Measurements from ENCODE around the gene CARD14.

CARD14 gene

GRCh38 chr17:80246726-80247125 lies 76.9 kb downstream of the CARD14 start:
- H3K4me3 ChIP-seq (ENCODE audit: low read depth, low read length): no peak overlapping the region
- TF ChIP-seq CTCF (IDR thresholded peaks at IDR 0.05; ENCODE audit: control insufficient read depth, extremely low read depth, insufficient read depth): no peak
- no peak for DNase-seq (ENCODE audit: low read depth)

- no peak overlapping the region for H3K4me3 ChIP-seq (ENCODE audit: low read depth, low read length)
- no peak for DNase-seq (ENCODE audit: low read depth)
- TF ChIP-seq CTCF (IDR thresholded peaks at IDR 0.05; ENCODE audit: control insufficient read depth, extremely low read depth, insufficient read depth): no peak
Observed at GRCh38 chr17:80247561-80247960, 77.7 kb downstream of the CARD14 start.

GRCh38 chr17:80248001-80248893 lies 78.4 kb downstream of the CARD14 start:
- no peak for TF ChIP-seq CTCF (IDR thresholded peaks at IDR 0.05; ENCODE audit: control insufficient read depth, extremely low read depth, insufficient read depth)
- no peak for DNase-seq (ENCODE audit: low read depth)
- no peak overlapping the region for H3K4me3 ChIP-seq (ENCODE audit: low read depth, low read length)

GRCh38 chr17:80248894-80249710 lies 79.3 kb downstream of the CARD14 start:
- TF ChIP-seq CTCF (IDR thresholded peaks at IDR 0.05; ENCODE audit: control insufficient read depth, extremely low read depth, insufficient read depth): no peak
- H3K4me3 ChIP-seq (ENCODE audit: low read depth, low read length): no peak overlapping the region
- DNase-seq (ENCODE audit: low read depth): no peak

- TF ChIP-seq CTCF (IDR thresholded peaks at IDR 0.05; ENCODE audit: control insufficient read depth, extremely low read depth, insufficient read depth): no peak
- H3K4me3 ChIP-seq (ENCODE audit: low read depth, low read length): no peak overlapping the region
- no peak for DNase-seq (ENCODE audit: low read depth)
Observed at GRCh38 chr17:80251966-80252365, 82.1 kb downstream of the CARD14 start.

GRCh38 chr17:80252871-80253270 lies 83.0 kb downstream of the CARD14 start:
- H3K4me3 ChIP-seq (ENCODE audit: low read depth, low read length): no peak overlapping the region
- peak; percentile 69 for TF ChIP-seq CTCF (IDR thresholded peaks at IDR 0.05; ENCODE audit: control insufficient read depth, extremely low read depth, insufficient read depth)
- DNase-seq (ENCODE audit: low read depth): no peak

Measured in LNCaP clone FGC (cell line).